ENCODE results near the gene CNTNAP2.
"Not testable (repeated sequence)": the region's sequence is repeated elsewhere in the genome, so short reads cannot be mapped to it uniquely, and the experiment has no call there.

Gene CNTNAP2

DNA sequence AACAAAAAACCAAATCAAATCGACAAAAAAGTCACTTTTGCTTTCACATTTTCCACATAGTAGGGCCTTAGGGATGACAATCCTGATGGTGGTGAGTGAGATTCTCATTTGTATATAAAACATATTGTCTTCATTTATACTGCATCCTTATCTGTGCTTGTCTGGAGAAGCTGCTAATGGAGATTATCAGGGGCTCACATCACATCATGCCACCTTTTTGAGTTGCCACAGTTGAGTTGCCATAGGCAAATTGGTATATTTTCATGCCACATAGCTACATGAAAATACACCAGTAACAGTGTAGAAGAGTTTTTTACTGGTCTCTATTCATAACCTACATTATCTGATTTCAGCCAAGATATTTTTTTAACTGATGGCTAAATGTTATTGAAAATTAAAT lies 85.3 kb downstream of the CNTNAP2 start:
- TF ChIP-seq GATA1 (IDR thresholded peaks at IDR 0.05; ENCODE audit: low read depth, low read length) (no peak), POLR2A (IDR thresholded peaks at IDR 0.05; ENCODE audit: low read length) (no peak)
- DNase-seq, result no peak

DNA sequence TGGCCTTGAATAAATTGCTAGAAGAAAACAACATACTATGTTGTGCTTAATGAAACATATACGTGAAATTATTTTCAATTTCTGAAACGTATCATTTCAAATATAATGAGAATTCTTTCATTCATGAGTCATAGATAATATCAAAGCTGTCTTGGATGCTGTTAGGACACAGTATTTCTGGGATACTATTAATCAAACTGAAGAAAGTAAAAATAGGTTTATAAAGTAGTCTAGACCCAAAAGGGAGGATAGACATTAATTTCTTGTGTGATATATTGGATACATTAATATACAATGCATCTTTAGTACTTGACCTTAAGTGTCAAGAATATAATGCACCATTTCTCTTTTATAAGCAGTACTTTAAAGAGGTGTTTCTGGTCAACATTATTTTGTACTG lies 89.7 kb downstream of the CNTNAP2 start:
- no peak for DNase-seq
- TF ChIP-seq GATA1 (IDR thresholded peaks at IDR 0.05; ENCODE audit: low read depth, low read length) (no peak), POLR2A (IDR thresholded peaks at IDR 0.05; ENCODE audit: low read length) (no peak)

- no peak for TF ChIP-seq GATA1 (IDR thresholded peaks at IDR 0.05; ENCODE audit: low read depth, low read length)
- no peak for TF ChIP-seq POLR2A (IDR thresholded peaks at IDR 0.05; ENCODE audit: low read length)
- DNase-seq, result no peak
Measured at GRCh38 chr7:146208492-146208891, 91.9 kb downstream of the CNTNAP2 start.

GRCh38 chr7:146214842-146215241 lies 98.2 kb downstream of the CNTNAP2 start:
- no peak for DNase-seq
- TF ChIP-seq GATA1 (IDR thresholded peaks at IDR 0.05; ENCODE audit: low read depth, low read length) (no peak), POLR2A (IDR thresholded peaks at IDR 0.05; ENCODE audit: low read length) (no peak)

DNA sequence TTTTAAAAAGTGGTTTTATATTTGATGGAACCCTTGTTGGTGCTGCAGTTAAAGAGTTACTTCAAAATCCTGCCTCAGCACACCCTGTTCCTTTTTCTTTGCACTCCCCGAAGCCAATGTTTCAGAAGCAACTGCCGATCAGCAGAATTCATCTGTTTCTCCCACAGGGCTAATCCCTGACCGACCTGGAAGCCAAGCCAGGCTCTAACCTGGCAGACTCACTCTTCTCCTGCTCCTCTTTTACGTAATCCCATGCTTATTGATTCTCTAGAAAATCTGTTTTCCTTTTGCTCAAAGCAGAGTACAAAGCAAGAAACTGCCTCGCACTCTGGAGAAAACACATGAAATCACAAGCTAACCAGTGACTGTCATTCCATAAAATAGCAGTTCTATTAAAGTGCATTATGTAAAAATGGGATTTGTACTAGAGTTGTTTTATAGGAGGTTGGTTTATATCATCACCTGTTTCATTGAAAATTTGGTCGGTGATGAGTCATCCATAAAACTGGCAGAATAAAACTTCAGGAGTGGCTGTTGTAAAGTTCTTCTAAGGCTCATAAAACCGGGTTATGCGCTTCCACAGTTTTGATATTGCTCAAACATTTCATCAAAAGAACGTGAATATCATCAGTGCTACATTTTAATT lies 99.9 kb downstream of the CNTNAP2 start:
- no peak for TF ChIP-seq POLR2A (IDR thresholded peaks at IDR 0.05; ENCODE audit: low read length)
- DNase-seq, result no peak

GRCh38 chr7:146223851-146224250 lies 107.2 kb downstream of the CNTNAP2 start:
- no peak for TF ChIP-seq GATA1 (IDR thresholded peaks at IDR 0.05; ENCODE audit: low read depth, low read length)
- no peak for DNase-seq

DNA sequence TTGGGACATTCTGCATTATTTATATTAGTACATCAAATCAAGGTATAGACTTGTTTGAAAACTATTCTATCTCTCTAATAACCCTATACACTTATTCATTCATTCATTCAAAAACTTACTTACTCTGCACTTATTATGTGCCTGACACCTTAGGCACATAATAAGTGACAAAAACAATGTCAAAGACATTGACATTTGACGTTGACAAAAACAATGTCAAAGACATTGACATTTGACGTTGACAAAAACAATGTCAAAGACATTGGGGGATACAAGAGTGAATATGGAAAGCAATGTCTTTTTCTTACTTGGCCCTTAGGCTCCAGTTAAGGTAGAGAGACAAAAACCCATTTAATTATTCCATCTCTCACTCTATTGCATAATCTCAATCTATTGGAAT lies 116.0 kb downstream of the CNTNAP2 start:
- no peak for TF ChIP-seq POLR2A (IDR thresholded peaks at IDR 0.05; ENCODE audit: low read length)
- no peak for TF ChIP-seq GATA1 (IDR thresholded peaks at IDR 0.05; ENCODE audit: low read depth, low read length)
- no peak for DNase-seq

DNA sequence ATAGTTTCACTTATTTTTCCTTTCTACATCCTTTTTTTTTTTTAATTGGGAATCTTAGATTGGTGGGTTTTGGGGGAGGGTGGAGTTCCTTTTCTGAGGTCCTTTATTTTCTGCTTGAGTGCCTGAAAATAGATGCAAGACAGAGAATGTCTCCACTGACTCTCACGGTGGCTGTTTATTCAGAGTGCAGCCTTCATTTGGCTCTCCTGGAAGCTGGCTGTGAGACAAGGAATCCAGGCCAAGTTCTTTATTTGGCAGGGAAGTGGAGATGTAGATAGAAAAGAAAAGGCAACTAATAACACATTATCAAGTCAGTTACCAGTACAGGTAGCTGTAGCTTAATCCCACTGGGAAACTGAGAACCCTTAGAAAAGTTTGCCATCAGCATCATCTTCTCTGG lies 118.6 kb downstream of the CNTNAP2 start:
- no peak for DNase-seq
- TF ChIP-seq POLR2A (IDR thresholded peaks at IDR 0.05; ENCODE audit: low read length) (no peak), GATA1 (IDR thresholded peaks at IDR 0.05; ENCODE audit: low read depth, low read length) (no peak)

GRCh38 chr7:146242661-146243060 lies 126.1 kb downstream of the CNTNAP2 start:
- no peak for DNase-seq
- TF ChIP-seq GATA1 (IDR thresholded peaks at IDR 0.05; ENCODE audit: low read depth, low read length) (no peak), POLR2A (IDR thresholded peaks at IDR 0.05; ENCODE audit: low read length) (no peak)

DNA sequence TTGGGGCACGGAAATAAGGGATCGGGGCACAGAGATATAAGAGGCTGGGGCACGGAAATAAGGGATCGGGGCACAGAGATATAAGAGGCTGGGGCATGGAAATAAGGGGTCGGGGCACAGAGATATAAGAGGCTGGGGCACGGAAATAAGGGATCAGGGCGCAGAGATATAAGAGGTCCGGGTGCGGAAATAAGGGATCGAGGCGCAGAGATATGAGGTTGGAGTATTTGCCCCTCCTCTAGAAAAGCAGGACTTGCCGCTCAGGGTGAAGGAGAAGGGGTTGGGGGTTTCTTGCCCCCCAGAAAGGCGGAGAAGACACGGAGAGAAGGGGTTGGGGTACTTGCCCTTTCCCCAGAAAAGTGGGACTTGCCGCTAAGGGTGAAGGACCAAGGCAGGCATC lies 131.4 kb downstream of the CNTNAP2 start:
- DNase-seq, result not testable (repeated sequence)

- not testable (repeated sequence) for DNase-seq
Measured at GRCh38 chr7:146248744-146249143, 132.1 kb downstream of the CNTNAP2 start.

DNA sequence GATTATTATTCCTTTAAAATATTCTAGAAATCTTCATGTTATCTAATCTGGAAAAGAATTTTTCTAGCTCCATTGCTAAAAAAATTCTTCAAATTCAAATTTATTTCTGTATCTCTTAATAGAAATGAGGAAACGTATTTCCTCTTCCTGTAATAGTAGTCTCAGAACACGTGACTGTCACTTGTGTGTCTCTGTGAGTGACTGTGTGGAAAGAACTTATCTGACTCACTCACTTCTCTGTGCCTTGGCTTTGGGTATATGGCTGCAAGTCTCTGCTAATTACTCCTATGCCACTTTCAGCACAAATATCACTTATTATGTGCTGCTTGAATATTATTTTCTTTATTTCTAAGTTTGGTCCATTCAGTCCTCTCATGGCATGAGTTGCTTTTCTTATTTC lies 132.7 kb downstream of the CNTNAP2 start:
- DNase-seq, result peak; percentile 1 to 2
- TF ChIP-seq POLR2A (IDR thresholded peaks at IDR 0.05; ENCODE audit: low read length) (no peak), GATA1 (IDR thresholded peaks at IDR 0.05; ENCODE audit: low read depth, low read length) (no peak)

- TF ChIP-seq POLR2A (IDR thresholded peaks at IDR 0.05; ENCODE audit: low read length), result no peak
- TF ChIP-seq GATA1 (IDR thresholded peaks at IDR 0.05; ENCODE audit: low read depth, low read length), result no peak
- DNase-seq, result no peak
Measured at GRCh38 chr7:146255609-146256008, 139.0 kb downstream of the CNTNAP2 start.

DNA sequence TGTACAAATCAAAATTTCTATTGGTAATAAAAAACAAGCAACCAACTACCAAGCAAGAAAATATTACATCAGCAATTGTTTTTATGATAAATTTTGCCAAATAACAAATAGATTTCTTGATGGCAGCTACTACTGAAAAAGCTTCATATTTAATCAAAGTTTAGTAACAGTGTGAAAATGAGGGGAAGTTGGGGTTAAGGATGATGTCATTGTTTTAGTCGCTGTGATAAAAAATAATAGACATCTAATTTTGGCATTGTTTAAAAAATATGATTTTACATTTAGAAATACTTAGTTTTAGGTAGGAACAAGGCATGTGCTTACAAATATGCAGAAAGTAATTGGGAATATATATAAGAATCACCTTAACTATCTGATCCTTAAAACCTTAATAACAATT lies 145.9 kb downstream of the CNTNAP2 start:
- DNase-seq, result no peak
- TF ChIP-seq POLR2A (IDR thresholded peaks at IDR 0.05; ENCODE audit: low read length) (no peak), GATA1 (IDR thresholded peaks at IDR 0.05; ENCODE audit: low read depth, low read length) (no peak)

DNA sequence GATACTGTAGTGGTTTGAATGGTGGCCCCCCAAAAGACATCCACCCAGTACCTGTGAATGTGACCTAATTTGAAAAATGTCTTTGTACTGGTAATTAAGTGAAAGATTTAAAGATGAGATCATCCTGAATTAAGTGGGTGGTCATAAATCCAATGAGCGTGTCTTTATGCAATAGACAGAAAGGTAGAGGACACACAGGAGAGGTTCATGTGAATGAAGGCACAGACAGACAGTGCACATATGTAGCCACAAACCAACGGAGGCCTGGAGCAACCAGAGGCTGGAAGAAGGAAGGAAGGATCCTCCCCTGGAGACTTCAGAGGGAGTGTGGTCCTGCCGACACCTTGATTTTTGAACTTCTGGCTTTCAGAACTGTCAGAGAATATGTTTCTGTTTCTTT lies 160.3 kb downstream of the CNTNAP2 start:
- no peak for DNase-seq
- TF ChIP-seq POLR2A (IDR thresholded peaks at IDR 0.05; ENCODE audit: low read length) (no peak), GATA1 (IDR thresholded peaks at IDR 0.05; ENCODE audit: low read depth, low read length) (no peak)

DNA sequence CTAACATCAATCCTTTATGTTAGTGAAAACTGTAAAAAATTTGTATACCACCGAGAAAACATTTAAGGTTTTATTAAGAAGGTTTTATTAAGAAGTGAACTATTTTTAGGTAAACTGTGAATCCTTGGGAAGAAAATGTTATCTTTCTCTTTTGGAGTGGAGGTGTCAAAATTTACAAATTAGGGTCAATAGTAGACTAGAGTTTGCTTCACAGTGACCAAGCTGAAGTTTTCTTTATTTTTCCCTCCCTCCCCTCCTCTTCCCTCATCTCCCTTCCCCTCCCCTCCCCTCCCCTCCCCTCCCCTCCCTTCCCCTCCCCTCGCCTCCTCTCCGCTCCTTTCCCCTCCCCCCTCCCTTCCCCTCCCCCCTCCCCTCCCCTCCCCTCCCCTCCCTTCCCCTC lies 168.8 kb downstream of the CNTNAP2 start:
- no peak for DNase-seq
- TF ChIP-seq POLR2A (IDR thresholded peaks at IDR 0.05; ENCODE audit: low read length) (no peak), GATA1 (IDR thresholded peaks at IDR 0.05; ENCODE audit: low read depth, low read length) (no peak)
